Activated B cell treated with CpG ODN at 0.5 μM for 24 hours (primary cell): Measurements from ENCODE around the gene CBFA2T2. TPM values are rescaled to one million over a fixed set of nuclear protein-coding genes. Genes with fewer than 3 reads are reported as not detected.
A peak's percentile ranks its signal among the peaks of the same experiment; 100 is the strongest.

Source experiments
- ATAC-seq: fragments of 200-7000 bp; cut with Tn5 transposase; one replicate; pipeline ENCODE4 v1.10.0; 2021; ENCODE audit warnings: low read depth, mild to moderate bottlenecking, moderate library complexity
- CTCF ChIA-PET: fragments of 350-600 bp; sonication (Branson Sonifier 250); formaldehyde crosslinking; loops from one replicate; lab custom pipeline; 2021; ENCODE audit warnings: antibody characterized with exemption; lab: Charles Lee
- POLR2A ChIA-PET: fragments of 350-600 bp; sonication (Branson Sonifier 250); formaldehyde crosslinking; loops from one replicate; lab custom pipeline; 2021; ENCODE audit warnings: antibody characterized with exemption; lab: Charles Lee
- DNase-seq: peaks from one replicate; pipeline ENCODE4 v3.0.0; 2022
- H3K27ac Mint-ChIP-seq: one replicate; pipeline ENCODE4 v1.8.0; 2020; ENCODE audit warnings: mixed read lengths
- H3K27me3 Mint-ChIP-seq: one replicate; pipeline ENCODE4 v1.8.0; 2021; ENCODE audit warnings: mixed read lengths
- H3K36me3 Mint-ChIP-seq: one replicate; pipeline ENCODE4 v1.8.0; 2021; ENCODE audit warnings: low read depth, mixed read lengths
- H3K4me1 Mint-ChIP-seq: one replicate; pipeline ENCODE4 v1.8.0; 2021; ENCODE audit warnings: mixed read lengths
- H3K4me3 Mint-ChIP-seq: one replicate; pipeline ENCODE4 v1.8.0; 2020; ENCODE audit warnings: mild to moderate bottlenecking, mixed read lengths
- H3K9me3 Mint-ChIP-seq: one replicate; pipeline ENCODE4 v1.8.0; 2020; ENCODE audit warnings: mixed read lengths
- intact Hi-C: fragments of 100-400 bp; cut with micrococcal nuclease; formaldehyde crosslinking; loops from one replicate; pipeline ENCODE4 v1.15.1; 2024
- total RNA-seq: library from RNA; stranded (reverse); gene quantifications from 2 replicates; pipeline ENCODE4 v1.2.3, GENCODE V29; 2022
- TF ChIP-seq, protein P1 (sequence below): fragments of 200-600 bp; IDR thresholded peaks from one replicate; pipeline ENCODE4 v1.8.0; 2022; ENCODE audit warnings: antibody characterized with exemption, mild to moderate bottlenecking

The CBFA2T2 gene
- total RNA-seq, 1 donor from 2014 or later: 15.8 TPM

DNA sequence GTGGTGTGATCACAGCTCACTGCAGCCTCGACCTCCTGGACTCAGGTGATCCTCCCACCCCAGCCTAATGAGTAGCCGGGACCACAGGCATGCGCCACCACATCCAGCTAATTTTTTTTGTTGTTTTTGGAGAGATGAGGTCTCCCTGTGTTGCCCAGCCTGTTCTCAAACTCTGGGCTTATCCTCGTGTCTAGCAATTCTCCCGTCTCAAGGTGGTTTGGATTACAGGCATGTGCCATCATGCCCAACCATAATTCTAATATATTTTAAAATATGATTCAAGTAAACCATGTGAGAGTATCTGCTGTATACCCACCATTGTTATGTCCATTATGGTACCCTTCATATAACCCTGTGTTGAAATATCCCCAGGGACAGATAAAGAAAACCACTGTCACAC lies 112.0 kb downstream of the CBFA2T2 start:
- intact Hi-C loops: loop anchor here (5.0 to 10.0 kb wide), 2 partner anchors 35 to 107 kb away; partner anchors contain the start of gene CBFA2T2
- CTCF ChIA-PET: no interaction called here
- TF ChIP-seq, protein P1, sequence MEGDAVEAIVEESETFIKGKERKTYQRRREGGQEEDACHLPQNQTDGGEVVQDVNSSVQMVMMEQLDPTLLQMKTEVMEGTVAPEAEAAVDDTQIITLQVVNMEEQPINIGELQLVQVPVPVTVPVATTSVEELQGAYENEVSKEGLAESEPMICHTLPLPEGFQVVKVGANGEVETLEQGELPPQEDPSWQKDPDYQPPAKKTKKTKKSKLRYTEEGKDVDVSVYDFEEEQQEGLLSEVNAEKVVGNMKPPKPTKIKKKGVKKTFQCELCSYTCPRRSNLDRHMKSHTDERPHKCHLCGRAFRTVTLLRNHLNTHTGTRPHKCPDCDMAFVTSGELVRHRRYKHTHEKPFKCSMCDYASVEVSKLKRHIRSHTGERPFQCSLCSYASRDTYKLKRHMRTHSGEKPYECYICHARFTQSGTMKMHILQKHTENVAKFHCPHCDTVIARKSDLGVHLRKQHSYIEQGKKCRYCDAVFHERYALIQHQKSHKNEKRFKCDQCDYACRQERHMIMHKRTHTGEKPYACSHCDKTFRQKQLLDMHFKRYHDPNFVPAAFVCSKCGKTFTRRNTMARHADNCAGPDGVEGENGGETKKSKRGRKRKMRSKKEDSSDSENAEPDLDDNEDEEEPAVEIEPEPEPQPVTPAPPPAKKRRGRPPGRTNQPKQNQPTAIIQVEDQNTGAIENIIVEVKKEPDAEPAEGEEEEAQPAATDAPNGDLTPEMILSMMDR: no peak
- ATAC-seq (no peak), DNase-seq (no peak)
- Mint-ChIP-seq H3K27ac (peak overlapping the region; percentile 24), H3K36me3 (peaks cover 16% of the 10 kb centered on the region), H3K4me3 (no peak overlapping the region), H3K27me3 (no peaks in the 10 kb centered on the region), H3K9me3 (no peaks in the 10 kb centered on the region), H3K4me1 (peaks cover 48% of the 10 kb centered on the region)
- POLR2A ChIA-PET: no interaction called here

DNA sequence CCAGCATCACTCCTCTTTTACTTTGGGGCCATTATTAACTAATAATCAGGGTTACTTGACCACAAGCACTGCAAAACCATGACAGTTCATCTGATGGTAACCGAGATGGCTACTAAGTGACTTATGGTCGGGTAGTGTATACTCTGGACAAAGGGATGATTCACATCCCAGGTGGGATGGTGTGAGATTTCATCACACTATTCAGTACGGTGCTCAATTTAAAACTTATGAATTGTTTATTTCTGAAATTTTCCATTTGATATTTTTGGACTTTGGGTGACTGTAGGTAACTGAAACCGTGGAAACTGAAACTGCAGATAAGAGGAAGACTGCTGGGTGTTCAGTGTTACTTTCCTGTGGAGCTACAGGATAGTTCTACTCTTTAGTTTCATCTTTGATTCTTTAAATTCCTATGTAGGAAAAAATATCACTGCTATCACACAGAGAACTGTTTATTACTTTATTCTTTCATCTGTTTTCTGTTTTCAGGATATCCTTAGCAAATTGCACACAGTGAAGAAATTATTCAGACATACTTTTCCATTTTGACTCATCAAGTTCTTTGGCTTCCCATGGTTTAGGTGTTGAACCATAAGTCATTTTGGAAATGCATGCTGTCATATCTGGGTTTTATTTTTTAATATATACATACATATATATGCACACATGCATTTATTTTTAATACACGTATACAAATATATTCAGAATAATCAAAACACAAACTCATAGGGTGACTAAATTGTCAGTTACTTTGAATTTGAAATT lies 113.1 kb downstream of the CBFA2T2 start:
- TF ChIP-seq, protein P1: no peak
- CTCF ChIA-PET: interaction anchor here (0.6 kb wide), 1 partner anchor 51 kb away, joined by 3 read pairs; no protein-coding TSS in a partner anchor
- Mint-ChIP-seq H3K4me1 (peaks cover 55% of the 10 kb centered on the region), H3K36me3 (peaks cover 13% of the 10 kb centered on the region), H3K4me3 (peak overlapping the region; percentile 58), H3K27ac (peak overlapping the region; percentile 47), H3K27me3 (no peaks in the 10 kb centered on the region), H3K9me3 (no peaks in the 10 kb centered on the region)
- DNase-seq: no peak
- intact Hi-C loops: loop anchor here (5.0 to 10.0 kb wide), 2 partner anchors 36 to 108 kb away; partner anchors contain the start of gene CBFA2T2
- peak; percentile 53 for ATAC-seq
- POLR2A ChIA-PET: interaction anchor here (0.6 kb wide), 1 partner anchor 56 kb away, joined by 3 read pairs; no protein-coding TSS in a partner anchor

DNA sequence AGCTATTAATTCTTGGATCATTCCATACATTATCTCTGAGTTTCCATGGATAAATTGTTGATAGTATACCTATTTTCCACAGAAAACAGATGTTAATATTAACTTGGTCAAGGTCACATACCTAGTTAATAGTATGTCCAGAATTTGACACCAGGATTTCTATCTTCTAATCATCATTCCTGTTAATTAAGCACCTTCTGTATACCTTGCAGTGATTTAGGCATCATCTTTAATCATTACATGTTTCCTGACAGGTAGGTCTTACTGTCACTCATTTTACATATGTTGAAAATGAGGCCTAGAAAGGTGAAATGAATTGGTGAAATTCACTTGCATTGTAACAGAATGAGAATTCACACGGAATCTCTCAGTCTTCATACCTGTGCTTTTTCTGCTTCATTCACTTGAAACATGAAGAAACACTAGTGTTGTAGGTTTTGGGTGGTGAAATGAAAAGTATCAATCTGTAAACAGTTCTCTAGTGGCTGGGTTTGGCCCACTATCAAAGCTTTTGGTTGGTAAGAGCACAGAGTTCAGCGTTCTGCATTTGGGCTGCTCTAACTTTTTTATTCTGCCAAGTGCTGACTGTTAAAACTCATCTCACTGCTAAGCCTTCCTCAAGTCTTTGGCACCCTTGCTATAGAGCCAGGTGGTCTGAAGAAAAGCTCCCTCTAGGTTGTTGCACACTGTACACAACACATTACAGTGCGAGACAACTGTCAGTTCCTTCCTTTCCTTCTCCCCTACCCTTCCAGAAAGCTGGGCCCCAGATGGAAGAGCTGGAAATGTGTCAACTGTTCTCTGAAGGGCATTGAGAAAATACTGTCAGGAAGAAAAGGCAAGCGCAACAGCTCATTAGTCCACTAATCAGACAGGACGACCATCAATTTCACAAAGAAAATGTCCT lies 114.4 kb downstream of the CBFA2T2 start:
- no peak for ATAC-seq
- H3K4me1 Mint-ChIP-seq: peaks cover 69% of the 10 kb centered on the region
- intact Hi-C loops: loop anchor here (5.0 to 10.0 kb wide), 2 partner anchors 37 to 110 kb away; partner anchors contain the start of gene CBFA2T2
- no peak for DNase-seq
- no peaks in the 10 kb centered on the region for H3K9me3 Mint-ChIP-seq
- peak overlapping the region; percentile 53 for H3K27ac Mint-ChIP-seq
- CTCF ChIA-PET: no interaction called here
- TF ChIP-seq, protein P1: no peak
- no peak overlapping the region for H3K4me3 Mint-ChIP-seq
- POLR2A ChIA-PET: interaction anchor here (0.6 to 2.0 kb wide), 2 partner anchors 50 to 86 kb away, joined by 4 to 6 read pairs; no protein-coding TSS in a partner anchor
- peaks cover 20% of the 10 kb centered on the region for H3K36me3 Mint-ChIP-seq
- H3K27me3 Mint-ChIP-seq: no peaks in the 10 kb centered on the region

DNA sequence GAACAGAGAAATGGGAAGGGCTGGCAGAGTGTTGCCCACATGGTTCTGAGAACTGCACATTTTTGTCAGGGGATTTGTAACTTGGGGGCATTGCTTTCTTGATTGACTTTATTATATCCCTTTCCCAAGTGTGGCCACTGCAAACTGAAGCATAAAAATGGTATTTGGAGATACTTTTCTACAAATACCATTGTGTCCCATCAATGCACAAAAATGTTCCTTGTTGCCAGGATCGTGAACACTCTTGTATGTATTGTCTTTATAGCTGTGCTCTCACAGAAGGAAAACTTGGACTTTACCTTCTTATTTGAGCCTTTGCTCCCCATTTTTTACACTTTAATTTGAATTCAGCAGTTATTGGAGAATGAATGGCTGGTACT lies 115.1 kb downstream of the CBFA2T2 start:
- no peaks in the 10 kb centered on the region for H3K9me3 Mint-ChIP-seq
- intact Hi-C loops: loop anchor here (5.0 to 10.0 kb wide), 3 partner anchors 38 to 110 kb away; partner anchors contain the start of gene CBFA2T2
- ChIA-PET CTCF (no interaction called here), POLR2A (interaction anchor here (0.6 to 2.0 kb wide), 3 partner anchors 50 to 127 kb away, joined by 3 to 6 read pairs (median 4); no protein-coding TSS in a partner anchor)
- ATAC-seq: no peak
- DNase-seq: no peak
- H3K36me3 Mint-ChIP-seq: peaks cover 18% of the 10 kb centered on the region
- peaks cover 75% of the 10 kb centered on the region for H3K4me1 Mint-ChIP-seq
- H3K4me3 Mint-ChIP-seq: no peak overlapping the region
- TF ChIP-seq, protein P1: no peak
- H3K27me3 Mint-ChIP-seq: no peaks in the 10 kb centered on the region
- peak overlapping the region; percentile 53 for H3K27ac Mint-ChIP-seq
